AG04450 (cell line): ENCODE results near the gene DEXI. TPM values are rescaled to one million over a fixed set of nuclear protein-coding genes. Genes with fewer than 3 reads are reported as not detected.

Experiments used
- CTCF ChIA-PET: fragments of 300-600, 350-600 bp; formaldehyde crosslinking; extraction: SDS; loops from one replicate; lab custom pipeline; 2022; ENCODE audit warnings: antibody characterized with exemption, inconsistent platforms; lab: Charles Lee
- POLR2A ChIA-PET: fragments of 350-600 bp; formaldehyde crosslinking; extraction: SDS; loops from one replicate; lab custom pipeline; 2021; ENCODE audit warnings: antibody characterized with exemption, inconsistent platforms; lab: Yijun Ruan, JAX
- DNase-seq: peaks from one replicate; pipeline ENCODE4 v3.0.0-alpha.2; 2011; ENCODE audit warnings: low read depth, low spot score
- H3K27ac ChIP-seq: one replicate; pipeline ENCODE4 v1.5.1; 2012; ENCODE audit warnings: low read depth, low read length, control low read depth
- H3K27me3 ChIP-seq: one replicate; pipeline ENCODE4 v1.6.0; 2012; ENCODE audit warnings: low read length; ENCODE audit not compliant: control insufficient read depth, insufficient read depth
- H3K4me3 ChIP-seq: 2 replicates; pipeline ENCODE4 v1.5.1; 2011; ENCODE audit warnings: mild to moderate bottlenecking, low read depth, low read length, control low read depth
- H3K9me3 ChIP-seq: 2 replicates; pipeline ENCODE4 v1.5.1; 2012; ENCODE audit warnings: low read length; ENCODE audit not compliant: control insufficient read depth, insufficient read depth
- CTCF ChIP-seq: IDR thresholded peaks from 2 replicates; pipeline ENCODE4 v1.5.1; 2011; ENCODE audit warnings: low read depth, low read length, control low read depth, inconsistent platforms
- polyA plus RNA-seq: library from polyadenylated mRNA; depleted of rRNA; stranded (reverse); fragments of >200 nt; gene quantifications from 2 replicates; pipeline ENCODE4 v1.2.3, GENCODE V29; 2011

Gene DEXI
- polyA plus RNA-seq, 1 experiment = 37.3 TPM

DNA sequence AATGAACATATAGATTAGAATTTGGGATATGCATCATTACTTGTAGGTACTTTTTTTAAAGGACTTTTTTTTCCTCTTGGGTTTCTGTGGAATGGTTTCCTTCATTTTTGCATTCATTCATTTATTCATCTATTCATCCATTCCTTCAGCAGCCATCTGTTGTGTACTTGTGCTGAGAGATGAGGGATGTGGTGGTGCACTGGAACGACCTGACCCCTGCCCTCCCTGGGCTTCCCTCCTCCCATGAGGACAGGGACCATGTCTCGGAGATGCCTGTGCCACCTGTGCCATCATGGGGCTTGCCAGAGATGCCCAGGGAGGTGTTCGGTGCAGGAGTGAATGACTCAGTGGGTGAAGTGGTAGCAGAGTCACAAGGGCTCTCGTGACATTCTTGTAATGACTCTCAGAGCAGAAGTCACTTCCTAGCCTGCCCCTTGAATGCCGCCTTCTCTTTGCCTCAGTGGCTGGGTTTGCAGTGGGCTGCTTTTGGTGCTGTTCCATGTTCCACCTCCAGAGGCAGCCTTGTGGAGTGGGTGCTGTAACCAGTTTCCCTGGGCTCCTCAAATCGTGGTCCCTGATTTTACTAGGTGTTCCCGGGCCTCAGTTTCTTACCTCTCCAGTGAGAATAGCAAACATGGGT, 46.0 kb upstream of the DEXI start:
- Histone ChIP-seq H3K27me3 (no peaks in the 10 kb centered on the region), H3K27ac (no peak overlapping the region), H3K9me3 (no peaks in the 10 kb centered on the region), H3K4me3 (no peak overlapping the region)
- CTCF ChIA-PET = no interaction called here
- DNase-seq = no peak
- POLR2A ChIA-PET = no interaction called here
- peak; percentile 42 for TF ChIP-seq CTCF

GRCh38 chr16:10987361-10988163, 45.3 kb upstream of the DEXI start:
- ChIA-PET CTCF (no interaction called here), POLR2A (interaction anchor here (0.7 kb wide), 1 partner anchor 267 kb away, joined by 5 read pairs; no protein-coding TSS in a partner anchor)
- TF ChIP-seq CTCF = no peak
- H3K27ac ChIP-seq = no peak overlapping the region
- DNase-seq = no peak
- H3K27me3 ChIP-seq = no peaks in the 10 kb centered on the region
- no peaks in the 10 kb centered on the region for H3K9me3 ChIP-seq
- no peak overlapping the region for H3K4me3 ChIP-seq

- ChIA-PET POLR2A (interaction anchor here (0.6 to 3.3 kb wide), 5 partner anchors 21 to 271 kb away, joined by 3 to 16 read pairs (median 4); partner anchors contain the start of gene SOCS1), CTCF (interaction anchor here (0.8 to 1.9 kb wide), 5 partner anchors 13 to 274 kb away, joined by 3 to 10 read pairs (median 7); partner anchors contain the start of gene SOCS1)
- H3K4me3 ChIP-seq = no peak overlapping the region
Observed at GRCh38 chr16:10984509-10984908, 42.2 kb upstream of the DEXI start.

DNA sequence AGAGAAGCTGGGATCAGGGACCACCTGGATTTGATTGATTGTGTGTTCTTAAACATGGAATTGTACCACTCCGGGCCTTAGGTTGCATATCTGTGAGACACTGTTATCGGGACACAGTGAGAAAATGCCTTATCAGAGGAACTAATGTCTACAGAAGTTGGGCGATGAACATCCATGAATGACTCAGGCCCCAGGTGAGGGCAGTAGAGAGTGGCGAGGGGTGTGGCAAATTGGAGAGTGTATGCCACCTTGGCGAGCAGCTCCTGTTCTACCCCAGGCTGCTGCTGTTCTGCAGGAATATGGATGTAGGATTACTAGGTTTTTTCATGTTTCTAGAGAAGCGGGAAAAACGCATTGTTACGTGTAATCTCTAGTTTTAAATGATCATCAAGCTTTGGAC, 40.9 kb upstream of the DEXI start:
- 0 out of 2 replicates have a peak, but pooled peaks have one; percentile 4 for TF ChIP-seq CTCF
- H3K27me3 ChIP-seq = no peaks in the 10 kb centered on the region
- H3K9me3 ChIP-seq = no peaks in the 10 kb centered on the region
- POLR2A ChIA-PET = interaction anchor here (0.5 to 3.3 kb wide), 5 partner anchors 22 to 836 kb away, joined by 3 to 16 read pairs (median 4); partner anchors contain the start of gene SOCS1
- H3K4me3 ChIP-seq = no peak overlapping the region
- H3K27ac ChIP-seq = no peak overlapping the region
- CTCF ChIA-PET = interaction anchor here (0.5 to 1.9 kb wide), 2 partner anchors 12 to 209 kb away, joined by 3 to 7 read pairs; no protein-coding TSS in a partner anchor
- no peak for DNase-seq

More at GRCh38 chr16:10984509-10984908, 42.2 kb upstream of the DEXI start:
- Histone ChIP-seq H3K27ac (peak overlapping the region; percentile 58), H3K27me3 (no peaks in the 10 kb centered on the region), H3K9me3 (no peaks in the 10 kb centered on the region)
- DNase-seq = peak; percentile 65
- no peak for TF ChIP-seq CTCF
